Purkinje cell (primary cell): ENCODE results near the gene EXPH5. TPM values are rescaled to one million over a fixed set of nuclear protein-coding genes. Genes with fewer than 3 reads are reported as not detected.

ENCODE experiments used
- polyA plus RNA-seq: library from polyadenylated mRNA; unstranded; fragments of >200 nt; fragmentation: Nextera tagmentation; gene quantifications from 2 replicates; pipeline ENCODE4 v1.2.1, GENCODE V29; 2014

The EXPH5 gene
- 4.5 and 6.3 TPM in 2 replicates for polyA plus RNA-seq

GRCh38 chr11:108593214-108593922 lies at the start of gene EXPH5:
TSS of gene EXPH5 (minus strand) at chr11:108593768. CDS start at chr11:108593536, 232 bp downstream.

GRCh38 chr11:108498046-108498815 lies 95.3 kb downstream of the EXPH5 start, which contains the start of gene POGLUT3:
TSS of gene POGLUT3 (minus strand) at chr11:108498384. CDS start at chr11:108498366, 18 bp downstream.

DNA sequence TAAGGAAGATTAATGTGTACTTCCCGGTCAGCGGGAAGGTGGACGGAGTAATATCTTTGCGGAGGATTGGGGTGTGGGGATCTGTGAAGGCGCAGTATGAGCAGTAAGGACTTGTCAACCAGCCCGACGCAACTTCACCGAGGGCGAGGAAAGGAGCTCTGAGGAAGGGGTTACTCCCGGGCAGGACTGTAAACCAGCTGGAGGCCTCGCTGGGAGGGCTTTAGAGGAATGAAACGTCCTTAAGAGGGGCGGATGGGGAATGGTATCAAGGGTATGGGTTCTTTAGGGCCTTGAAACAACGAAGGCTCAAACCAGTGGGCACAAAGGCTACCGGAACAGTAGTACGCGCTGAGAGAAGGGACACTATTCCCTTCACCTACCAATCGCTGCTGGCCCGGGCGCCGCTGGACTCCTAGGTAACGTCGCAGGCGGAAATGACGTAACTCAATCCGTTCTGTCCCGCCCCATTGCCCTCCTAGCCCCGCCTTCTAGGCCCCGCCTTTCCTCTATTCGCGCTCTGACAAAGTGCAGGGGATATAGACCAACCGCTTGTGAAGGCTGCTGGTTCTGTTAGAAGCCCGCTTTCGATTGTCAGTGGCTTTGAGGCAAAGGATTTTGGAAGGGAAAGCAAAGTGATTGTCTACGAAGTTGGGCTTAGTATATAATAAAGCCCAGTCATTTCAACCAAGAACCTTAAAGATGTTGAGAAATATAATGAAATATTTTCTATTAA lies 126.3 kb downstream of the EXPH5 start, which contains the start of gene C11orf65:
Gene C11orf65, minus strand, starts transcription at position 439 of the 733 bp plus-strand sequence. CDS start 5,970 bp downstream, outside the sequence.

Other genes with a start within 250 kb of the EXPH5 start
- gene C11orf65, start 126.2 kb downstream of the EXPH5 start, polyA plus RNA-seq = 1.8 and 2.8 TPM in 2 replicates
- 0.34 TPM in 1 of 2 replicates, not detected in the other for gene POGLUT3, start 95.4 kb downstream of the EXPH5 start, polyA plus RNA-seq
- gene DDX10, start 71.3 kb upstream of the EXPH5 start, polyA plus RNA-seq = 31.9 and 56.7 TPM in 2 replicates